Immature natural killer cell (primary cell): ENCODE results near the gene HDDC3. TPM values are rescaled to one million over a fixed set of nuclear protein-coding genes. Genes with fewer than 3 reads are reported as not detected.
A peak's percentile ranks its signal among the peaks of the same experiment; 100 is the strongest.

Experiments used
- DNase-seq, 3 donors: peaks; one replicate each; pipeline ENCODE4 v3.0.0; 2022; ENCODE audit warnings: mixed read lengths in 1 of 3
- H3K27ac Mint-ChIP-seq, 6 donors: one replicate each; pipeline ENCODE4 v1.8.0; 2020; ENCODE audit warnings: mixed read lengths in 6 of 6, mild to moderate bottlenecking in 5 of 6, inconsistent platforms in 4 of 6, moderate library complexity in 3 of 6
- H3K27me3 Mint-ChIP-seq, 3 donors: one replicate each; pipeline ENCODE4 v1.8.0; 2020 to 2021; ENCODE audit warnings: low read depth in 3 of 3, mild to moderate bottlenecking in 3 of 3, mixed read lengths in 3 of 3, moderate library complexity in 3 of 3, inconsistent platforms in 1 of 3
- H3K36me3 Mint-ChIP-seq, 3 donors: one replicate each; pipeline ENCODE4 v1.8.0; 2020; ENCODE audit warnings: mixed read lengths in 3 of 3, inconsistent platforms in 2 of 3, mild to moderate bottlenecking in 2 of 3
- H3K4me1 Mint-ChIP-seq, 2 donors: one replicate each; pipeline ENCODE4 v1.8.0; 2020; ENCODE audit warnings: inconsistent platforms in 2 of 2, mild to moderate bottlenecking in 2 of 2, mixed read lengths in 2 of 2, moderate library complexity in 1 of 2
- H3K4me3 Mint-ChIP-seq, 5 donors: one replicate each; pipeline ENCODE4 v1.8.0; 2020; ENCODE audit warnings: mild to moderate bottlenecking in 5 of 5, mixed read lengths in 5 of 5, inconsistent platforms in 3 of 5, moderate library complexity in 3 of 5
- H3K9me3 Mint-ChIP-seq, 6 donors: one replicate each; pipeline ENCODE4 v1.8.0; 2020; ENCODE audit warnings: mild to moderate bottlenecking in 6 of 6, mixed read lengths in 6 of 6, inconsistent platforms in 4 of 6, moderate library complexity in 3 of 6
- polyA plus RNA-seq, 3 donors: library from polyadenylated mRNA; unstranded; fragments of 300-500 nt; fragmentation: Illumina TruSeq; gene quantifications; one replicate each; pipeline ENCODE4 v1.2.3, GENCODE V29; 2021

Gene HDDC3
- polyA plus RNA-seq, 3 donors from 2014 or later = 25.5 to 33.1 (median 32.1) TPM

GRCh38 chr15:90883976-90884718, 48.2 kb downstream of the HDDC3 start, which contains the start of gene FES:
FES (plus strand) TSS chr15:90884504; CDS start chr15:90885046, 542 bp downstream.
- Mint-ChIP-seq H3K27ac (peak within 1 kb of the TSS; percentile 84 to 94 (median 90)), H3K27me3 (peaks cover 5 to 10% (median 6%) of the 10 kb centered on the region in 3 donors), H3K4me3 (peak within 1 kb of the TSS; percentile 85 to 91 (median 85)), H3K36me3 (peaks cover 3 to 9% (median 8%) of the 10 kb centered on the region in 3 donors), H3K4me1 (peaks cover 34 to 42% of the 10 kb centered on the region in 2 donors), H3K9me3 (no peaks in the 10 kb centered on the region)
- peak in 2 of 3 donors; percentile 52 to 57 for DNase-seq

- no peak for DNase-seq
- Mint-ChIP-seq H3K36me3 (peaks cover 3 to 9% (median 8%) of the 10 kb centered on the region in 3 donors), H3K4me3 (peak overlapping the region; percentile 58 to 64 (median 59)), H3K27me3 (peaks cover 5 to 10% (median 6%) of the 10 kb centered on the region in 3 donors), H3K27ac (peak overlapping the region; percentile 66 to 84 (median 80)), H3K4me1 (peaks cover 34 to 41% of the 10 kb centered on the region in 2 donors), H3K9me3 (no peaks in the 10 kb centered on the region)
Measured at GRCh38 chr15:90883526-90883975, 48.8 kb downstream of the HDDC3 start.

- H3K27me3 Mint-ChIP-seq = peaks cover 5 to 10% (median 6%) of the 10 kb centered on the region in 3 donors
- H3K4me1 Mint-ChIP-seq = peaks cover 33 to 36% of the 10 kb centered on the region in 2 donors
- H3K9me3 Mint-ChIP-seq = no peaks in the 10 kb centered on the region
- DNase-seq = no peak
- H3K27ac Mint-ChIP-seq = peak overlapping the region; percentile 66 to 84 (median 80)
- H3K4me3 Mint-ChIP-seq = peak overlapping the region; percentile 38 to 64 (median 58)
- H3K36me3 Mint-ChIP-seq = peaks cover 3 to 9% (median 5%) of the 10 kb centered on the region in 3 donors
Measured at GRCh38 chr15:90882781-90883525, 49.4 kb downstream of the HDDC3 start.

- Mint-ChIP-seq H3K27me3 (peaks cover 3 to 10% (median 6%) of the 10 kb centered on the region in 3 donors), H3K4me3 (no peak overlapping the region), H3K9me3 (no peaks in the 10 kb centered on the region), H3K27ac (peak overlapping the region in 3 of 6 donors; percentile 16 to 84 (median 82)), H3K4me1 (peaks cover 36 to 39% of the 10 kb centered on the region in 2 donors), H3K36me3 (peaks cover 0 to 4% (median 0%) of the 10 kb centered on the region in 3 donors)
- DNase-seq = no peak
Measured at GRCh38 chr15:90881978-90882721, 50.2 kb downstream of the HDDC3 start.

GRCh38 chr15:90881181-90881977, 51.0 kb downstream of the HDDC3 start:
- Mint-ChIP-seq H3K9me3 (no peaks in the 10 kb centered on the region), H3K4me1 (peaks cover 40 to 41% of the 10 kb centered on the region in 2 donors), H3K27ac (no peak overlapping the region), H3K4me3 (no peak overlapping the region), H3K36me3 (peaks cover 0 to 4% (median 4%) of the 10 kb centered on the region in 3 donors), H3K27me3 (peaks cover 3 to 10% (median 7%) of the 10 kb centered on the region in 3 donors)
- DNase-seq = no peak

- Mint-ChIP-seq H3K4me1 (peaks cover 32 to 33% of the 10 kb centered on the region in 2 donors), H3K4me3 (no peak overlapping the region), H3K9me3 (no peaks in the 10 kb centered on the region), H3K36me3 (peaks cover 0 to 4% (median 4%) of the 10 kb centered on the region in 3 donors), H3K27ac (peak overlapping the region in 1 of 6 donors; percentile 42), H3K27me3 (peaks cover 3 to 10% (median 6%) of the 10 kb centered on the region in 3 donors)
- no peak for DNase-seq
Measured at GRCh38 chr15:90880381-90881145, 51.8 kb downstream of the HDDC3 start.

Other genes starting within 250 kb of the HDDC3 start
- gene BLM, start 215.2 kb downstream of the HDDC3 start, polyA plus RNA-seq = 10 to 100 TPM in 1 of 3 donors, 1 to 10 TPM in 2; 2.3 to 10.0 (median 7.5) TPM
- 10 to 100 TPM; 18.2 to 22.8 (median 20.8) TPM for gene FURIN, start 64.0 kb downstream of the HDDC3 start, polyA plus RNA-seq
- 10 to 100 TPM; 28.6 to 73.2 (median 53.5) TPM for gene FES, start 48.0 kb downstream of the HDDC3 start, polyA plus RNA-seq
- 1 to 10 TPM; 4.1 to 7.4 (median 5.4) TPM for gene MAN2A2, start 29.2 kb downstream of the HDDC3 start, polyA plus RNA-seq
- gene UNC45A, start 2.7 kb upstream of the HDDC3 start, polyA plus RNA-seq = 10 to 100 TPM; 54.9 to 74.4 (median 59.3) TPM
- gene RCCD1, start 22.3 kb upstream of the HDDC3 start, polyA plus RNA-seq = 1 to 10 TPM in 2 of 3 donors, not detected in 1; 1.6 to 3.0 TPM
- 1 to 10 TPM; 1.1 to 4.1 (median 1.5) TPM for gene PRC1, start 62.0 kb upstream of the HDDC3 start, polyA plus RNA-seq
- gene VPS33B, start 90.0 kb upstream of the HDDC3 start, polyA plus RNA-seq = 10 to 100 TPM in 1 of 3 donors, 1 to 10 TPM in 2; 4.2 to 10.5 (median 4.7) TPM
- not detected for gene SV2B, start 167.7 kb upstream of the HDDC3 start, polyA plus RNA-seq